ENCODE results near the gene OFD1.

Gene OFD1

DNA sequence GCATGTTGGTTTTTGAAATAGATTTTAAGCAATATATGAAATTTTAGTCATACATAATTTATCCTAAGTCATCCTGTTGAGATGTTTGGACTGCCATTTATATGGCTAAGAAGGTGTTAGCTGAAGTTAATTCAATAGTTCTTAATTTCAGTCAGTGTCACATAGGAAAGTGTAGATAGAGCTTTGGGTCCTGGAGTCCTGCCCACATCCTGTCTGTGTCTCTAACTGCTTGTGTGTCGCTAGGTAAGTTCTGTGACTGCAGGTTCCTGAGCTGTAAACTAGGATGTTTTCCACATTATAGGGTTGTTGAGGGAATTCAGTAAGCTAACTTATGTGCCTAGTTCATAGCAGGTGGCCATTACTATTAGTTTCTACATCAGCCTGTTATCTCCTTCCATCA lies 20.7 kb downstream of the OFD1 start:
- TF ChIP-seq GATA3 (IDR thresholded peaks at IDR 0.05; ENCODE audit: low read depth, low read length) (no peak), GATA2 (IDR thresholded peaks at IDR 0.05; ENCODE audit: low read depth, low read length) (no peak)

GRCh38 chrX:13756381-13756780 lies 21.8 kb downstream of the OFD1 start:
- no peak for TF ChIP-seq GATA3 (IDR thresholded peaks at IDR 0.05; ENCODE audit: low read depth, low read length)
- no peak for TF ChIP-seq GATA2 (IDR thresholded peaks at IDR 0.05; ENCODE audit: low read depth, low read length)

- TF ChIP-seq GATA3 (IDR thresholded peaks at IDR 0.05; ENCODE audit: low read depth, low read length): no peak
- TF ChIP-seq GATA2 (IDR thresholded peaks at IDR 0.05; ENCODE audit: low read depth, low read length): no peak
These were observed 24.7 kb downstream of the OFD1 start for GRCh38 chrX:13759152-13759718.

GRCh38 chrX:13760426-13760825 lies 25.9 kb downstream of the OFD1 start:
- no peak for TF ChIP-seq GATA2 (IDR thresholded peaks at IDR 0.05; ENCODE audit: low read depth, low read length)
- TF ChIP-seq GATA3 (IDR thresholded peaks at IDR 0.05; ENCODE audit: low read depth, low read length): no peak

- TF ChIP-seq GATA3 (IDR thresholded peaks at IDR 0.05; ENCODE audit: low read depth, low read length) (no peak), GATA2 (IDR thresholded peaks at IDR 0.05; ENCODE audit: low read depth, low read length) (no peak)
These were observed 27.3 kb downstream of the OFD1 start for GRCh38 chrX:13761606-13762414.

GRCh38 chrX:13763489-13763888 lies 28.9 kb downstream of the OFD1 start:
- no peak for TF ChIP-seq GATA2 (IDR thresholded peaks at IDR 0.05; ENCODE audit: low read depth, low read length)
- TF ChIP-seq GATA3 (IDR thresholded peaks at IDR 0.05; ENCODE audit: low read depth, low read length): no peak

- no peak for TF ChIP-seq GATA3 (IDR thresholded peaks at IDR 0.05; ENCODE audit: low read depth, low read length)
- no peak for TF ChIP-seq GATA2 (IDR thresholded peaks at IDR 0.05; ENCODE audit: low read depth, low read length)
These were observed 29.7 kb downstream of the OFD1 start for GRCh38 chrX:13764281-13764680.

GRCh38 chrX:13764765-13765164 lies 30.2 kb downstream of the OFD1 start:
- no peak for TF ChIP-seq GATA2 (IDR thresholded peaks at IDR 0.05; ENCODE audit: low read depth, low read length)
- TF ChIP-seq GATA3 (IDR thresholded peaks at IDR 0.05; ENCODE audit: low read depth, low read length): no peak

DNA sequence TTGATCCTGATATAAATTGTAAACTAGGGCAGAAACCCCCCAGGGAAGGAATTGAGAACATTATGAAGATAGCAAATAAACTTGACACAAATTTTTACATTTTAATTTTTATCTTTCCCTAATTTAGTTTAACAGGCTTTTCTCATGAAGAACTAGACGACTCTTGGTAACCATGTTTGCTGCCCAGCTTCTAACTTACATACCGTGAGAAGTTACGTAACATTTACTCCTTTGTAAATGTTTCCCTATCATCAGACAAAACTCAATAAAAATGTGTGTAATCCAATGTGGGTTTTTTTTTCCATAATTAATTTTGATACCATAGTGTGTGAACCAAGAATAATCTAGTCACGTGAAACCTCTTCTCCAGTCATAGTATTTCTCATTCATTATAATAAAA lies 34.4 kb downstream of the OFD1 start:
- TF ChIP-seq GATA3 (IDR thresholded peaks at IDR 0.05; ENCODE audit: low read depth, low read length): no peak
- TF ChIP-seq GATA2 (IDR thresholded peaks at IDR 0.05; ENCODE audit: low read depth, low read length): no peak

GRCh38 chrX:13770013-13770535 lies 35.5 kb downstream of the OFD1 start:
- TF ChIP-seq GATA2 (IDR thresholded peaks at IDR 0.05; ENCODE audit: low read depth, low read length) (no peak), GATA3 (IDR thresholded peaks at IDR 0.05; ENCODE audit: low read depth, low read length) (no peak)

GRCh38 chrX:13774696-13775095 lies 40.1 kb downstream of the OFD1 start:
- no peak for TF ChIP-seq GATA2 (IDR thresholded peaks at IDR 0.05; ENCODE audit: low read depth, low read length)

GRCh38 chrX:13775837-13776236 lies 41.3 kb downstream of the OFD1 start:
- no peak for TF ChIP-seq GATA2 (IDR thresholded peaks at IDR 0.05; ENCODE audit: low read depth, low read length)
- no peak for TF ChIP-seq GATA3 (IDR thresholded peaks at IDR 0.05; ENCODE audit: low read depth, low read length)

DNA sequence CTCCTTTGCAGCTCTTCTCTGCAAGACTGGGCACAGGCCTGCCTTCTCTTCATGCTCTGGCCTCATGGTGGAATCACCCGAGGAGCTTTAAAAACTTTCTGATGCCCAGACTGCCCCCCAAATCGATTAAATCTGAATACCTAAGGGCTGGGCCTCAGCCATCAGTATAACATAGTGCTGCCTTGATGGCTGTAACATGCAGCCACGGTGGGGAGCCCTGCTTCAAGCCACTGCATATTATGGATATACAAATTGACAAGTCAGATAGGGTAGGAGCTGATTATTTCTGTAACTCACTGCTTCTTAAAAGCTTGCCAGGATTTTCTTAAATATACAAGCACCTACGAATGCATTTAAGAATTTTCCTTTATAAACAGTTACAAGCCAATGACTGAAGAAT lies 41.8 kb downstream of the OFD1 start:
- TF ChIP-seq GATA2 (IDR thresholded peaks at IDR 0.05; ENCODE audit: low read depth, low read length): no peak
- TF ChIP-seq GATA3 (IDR thresholded peaks at IDR 0.05; ENCODE audit: low read depth, low read length): no peak

GRCh38 chrX:13778916-13779315 lies 44.4 kb downstream of the OFD1 start:
- no peak for TF ChIP-seq GATA3 (IDR thresholded peaks at IDR 0.05; ENCODE audit: low read depth, low read length)
- no peak for TF ChIP-seq GATA2 (IDR thresholded peaks at IDR 0.05; ENCODE audit: low read depth, low read length)

- no peak for TF ChIP-seq GATA3 (IDR thresholded peaks at IDR 0.05; ENCODE audit: low read depth, low read length)
- no peak for TF ChIP-seq GATA2 (IDR thresholded peaks at IDR 0.05; ENCODE audit: low read depth, low read length)
These were observed 46.4 kb downstream of the OFD1 start for GRCh38 chrX:13780868-13781427.
